Activated CD4-positive, alpha-beta T cell treated with anti-CD3 and anti-CD28 coated beads, Interleukin-2, amount 50 U/mL, for 48 hours (primary cell): ENCODE results near the gene CLDN24.

ENCODE experiments used
- DNase-seq, 2 experiments: peaks; one replicate each; pipeline ENCODE4 v3.0.0-alpha.2; 2020

Gene CLDN24

DNA sequence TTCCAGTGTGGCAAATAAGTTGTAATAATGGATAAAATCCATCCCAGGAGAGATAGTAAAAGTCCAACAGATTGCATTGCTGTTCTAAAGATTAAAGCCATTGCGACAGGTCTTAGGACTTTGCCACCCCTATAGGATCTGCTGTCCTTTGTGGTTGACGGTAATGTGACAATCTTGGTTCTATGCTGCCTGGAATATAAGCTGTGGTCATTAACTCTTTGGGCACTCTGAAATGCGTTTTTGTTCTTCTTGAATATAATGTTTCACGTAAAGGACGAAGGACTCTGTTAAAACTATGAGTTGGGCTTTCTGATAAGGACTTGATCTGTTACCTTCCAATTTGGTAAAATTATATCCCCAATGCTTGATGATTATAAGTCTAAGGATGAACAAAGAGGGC, at the start of gene CLDN24:
Gene CLDN24, minus strand, starts transcription at position 101 of the 400 bp plus-strand sequence. Its CDS starts 0 bp downstream, at position 101.
- no peak for DNase-seq

DNA sequence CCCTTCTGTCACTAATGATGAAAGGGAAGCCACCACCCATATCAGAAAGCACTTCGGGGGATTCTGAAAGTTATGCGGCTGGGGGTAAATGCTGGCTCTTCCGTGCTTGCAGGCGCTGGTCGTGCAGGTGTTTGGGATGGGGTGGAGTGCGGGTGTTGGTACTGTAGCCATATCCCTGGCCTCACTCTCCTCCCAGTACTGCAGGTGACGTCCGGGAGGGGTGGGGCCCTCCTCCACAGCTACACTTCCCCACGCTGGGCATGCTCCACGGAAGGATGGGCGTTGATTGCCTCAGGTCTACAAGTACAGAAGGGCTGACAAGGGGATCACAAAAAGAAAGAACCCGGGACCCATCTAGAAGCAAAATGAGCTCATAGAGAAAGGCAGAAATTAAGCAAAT, 48.6 kb upstream of the CLDN24 start:
- no peak for DNase-seq

DNA sequence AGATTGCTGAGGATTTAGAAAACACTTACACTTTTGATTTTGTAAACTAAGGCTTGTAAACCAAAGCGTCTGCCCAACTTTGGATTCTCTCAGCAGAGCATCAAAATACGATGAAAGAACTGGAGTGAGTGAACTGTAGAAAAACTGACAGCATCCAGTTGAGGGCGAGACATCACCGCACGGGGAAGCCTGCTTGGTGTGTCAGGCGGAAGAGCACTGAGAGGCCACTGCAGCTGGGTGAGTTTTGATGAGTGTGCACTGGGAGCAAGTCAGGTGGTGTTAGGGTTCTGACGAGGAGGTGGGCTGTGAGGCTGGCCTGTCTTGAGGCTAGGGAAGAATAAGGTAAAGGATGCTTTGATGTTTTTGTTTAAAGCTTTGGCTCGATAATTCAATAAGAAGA, 46.8 kb upstream of the CLDN24 start:
- DNase-seq: no peak

DNA sequence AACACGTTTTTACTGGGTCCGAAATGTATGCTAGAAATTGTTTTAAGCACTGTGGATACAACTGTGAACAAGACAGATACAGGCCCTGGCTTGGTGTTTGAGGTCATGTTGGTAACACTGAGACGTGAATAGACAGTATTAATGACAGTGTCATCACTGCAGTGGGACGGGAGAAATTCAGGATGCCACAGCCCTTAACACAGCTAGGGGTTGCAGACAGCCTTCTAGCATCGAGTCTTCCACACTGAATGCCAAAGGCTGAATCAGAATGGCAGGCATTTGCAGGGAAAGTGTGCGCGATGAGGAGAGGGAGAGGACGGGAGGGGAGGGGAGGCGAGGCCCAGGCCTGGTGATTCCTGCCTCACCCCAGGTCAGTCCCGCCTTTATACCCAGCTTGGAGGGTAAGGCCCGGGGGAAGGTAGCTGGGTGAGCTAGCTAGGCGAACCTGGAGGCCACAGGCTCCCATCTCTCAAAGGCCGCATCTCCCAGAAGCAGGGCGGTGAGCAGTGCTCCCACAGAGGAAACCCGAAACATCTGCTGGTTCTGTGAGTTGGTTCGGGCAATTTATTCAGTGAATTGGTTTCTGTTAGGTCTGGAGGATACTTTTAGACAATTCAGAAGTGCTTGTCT, 44.1 kb upstream of the CLDN24 start:
- DNase-seq: no peak

DNA sequence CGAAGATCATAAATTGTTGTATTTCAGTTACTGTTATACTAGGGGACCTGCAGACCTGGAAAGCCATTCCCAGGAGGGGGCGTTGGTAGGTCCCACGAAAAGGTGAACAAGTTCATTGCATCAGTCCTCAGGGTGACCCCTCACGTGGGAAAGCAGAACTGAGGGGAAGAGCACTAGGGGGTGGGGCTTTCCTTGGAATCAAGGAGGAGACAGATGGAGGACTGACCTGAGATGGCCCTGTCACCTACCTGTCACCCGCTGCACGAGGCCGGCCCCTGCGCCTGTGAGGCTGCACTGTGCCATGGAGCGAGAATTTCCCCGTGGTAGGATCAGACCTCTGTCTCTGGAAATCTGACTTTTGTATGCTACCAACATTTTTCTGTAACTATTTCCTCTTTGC, 41.8 kb upstream of the CLDN24 start:
- no peak for DNase-seq

DNA sequence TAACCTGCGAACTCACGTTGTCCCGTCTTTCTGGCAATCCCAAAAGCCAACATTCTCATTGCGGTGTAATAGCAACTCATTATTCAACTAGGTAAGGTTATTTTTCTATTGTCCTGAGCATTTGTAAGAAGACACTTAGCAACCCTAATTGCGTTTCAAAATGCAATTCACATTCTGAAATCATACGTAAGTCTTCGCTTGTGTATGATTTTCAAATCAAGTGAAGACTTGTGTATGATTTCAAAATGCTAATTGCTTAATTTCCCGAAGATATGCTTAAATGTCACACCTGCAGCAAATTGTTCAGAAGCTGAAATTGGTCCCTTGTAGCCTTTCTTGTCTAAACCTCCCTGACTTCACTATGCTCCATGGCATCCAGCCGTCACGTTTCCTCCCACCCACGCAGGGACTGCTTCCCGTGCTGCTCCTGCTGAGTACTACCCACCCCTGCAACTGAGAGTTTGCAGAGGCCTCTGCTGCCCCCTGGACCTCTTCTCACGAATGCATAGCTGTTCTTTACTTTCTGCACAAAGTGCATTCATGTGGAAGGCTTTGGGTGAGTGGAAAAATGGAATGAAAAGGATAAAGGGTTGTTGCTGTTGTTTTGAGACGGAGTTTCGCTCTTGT, 40.8 kb upstream of the CLDN24 start:
- DNase-seq: no peak

DNA sequence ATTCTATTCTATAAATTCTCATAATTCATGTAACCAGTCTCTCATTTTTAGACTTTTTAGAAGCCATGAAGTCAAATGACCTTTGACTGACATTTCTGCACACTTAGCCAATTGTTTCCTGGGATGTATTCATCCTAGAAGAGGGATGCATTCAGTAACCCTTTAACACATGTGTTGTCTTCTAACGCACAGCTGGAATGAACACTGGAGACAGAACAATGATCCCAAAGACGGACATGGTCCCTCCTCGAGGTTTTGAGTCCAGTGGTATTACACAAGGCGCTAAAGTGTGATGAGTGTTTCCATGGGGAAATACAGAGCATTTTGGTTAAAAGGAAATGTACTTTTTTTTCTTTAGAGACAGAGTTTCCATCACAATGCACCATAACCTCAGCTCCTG, 39.8 kb upstream of the CLDN24 start:
- no peak for DNase-seq

DNA sequence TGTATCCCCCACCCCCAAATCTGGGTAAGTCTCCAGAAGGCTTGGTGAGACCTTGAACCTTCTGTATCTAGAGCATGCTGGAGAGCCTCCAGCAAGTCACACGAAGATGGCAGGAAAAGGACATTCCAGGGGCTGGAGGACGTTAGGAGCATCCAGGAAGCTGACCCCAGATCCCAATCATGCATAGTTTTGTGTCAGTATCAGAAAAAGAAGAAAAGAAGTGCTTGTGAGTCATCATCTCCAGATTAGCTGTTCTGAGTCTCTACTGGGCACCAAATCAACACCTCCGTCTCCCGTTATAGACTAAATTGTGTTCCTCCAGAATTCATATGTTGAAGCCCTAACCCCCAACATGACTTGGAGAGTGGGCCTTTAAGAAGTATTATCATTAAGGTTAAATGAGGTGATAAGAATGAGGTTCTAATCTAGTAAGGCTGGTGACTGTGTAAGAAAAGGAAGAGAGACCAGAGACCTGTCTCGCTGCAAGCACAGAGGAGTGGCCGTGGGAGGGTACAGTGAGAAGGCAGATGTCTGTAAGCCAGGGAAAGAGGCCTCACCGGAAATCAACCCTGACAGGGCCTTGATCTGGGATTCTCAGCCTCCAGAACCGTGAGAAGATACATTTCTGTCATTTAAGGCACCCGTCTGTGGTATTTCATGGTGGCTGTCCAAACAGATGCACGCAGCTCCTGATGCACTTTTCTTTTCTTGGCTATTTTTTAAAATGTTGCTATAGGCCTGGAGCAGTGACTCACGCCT, 38.1 kb upstream of the CLDN24 start:
- no peak for DNase-seq

DNA sequence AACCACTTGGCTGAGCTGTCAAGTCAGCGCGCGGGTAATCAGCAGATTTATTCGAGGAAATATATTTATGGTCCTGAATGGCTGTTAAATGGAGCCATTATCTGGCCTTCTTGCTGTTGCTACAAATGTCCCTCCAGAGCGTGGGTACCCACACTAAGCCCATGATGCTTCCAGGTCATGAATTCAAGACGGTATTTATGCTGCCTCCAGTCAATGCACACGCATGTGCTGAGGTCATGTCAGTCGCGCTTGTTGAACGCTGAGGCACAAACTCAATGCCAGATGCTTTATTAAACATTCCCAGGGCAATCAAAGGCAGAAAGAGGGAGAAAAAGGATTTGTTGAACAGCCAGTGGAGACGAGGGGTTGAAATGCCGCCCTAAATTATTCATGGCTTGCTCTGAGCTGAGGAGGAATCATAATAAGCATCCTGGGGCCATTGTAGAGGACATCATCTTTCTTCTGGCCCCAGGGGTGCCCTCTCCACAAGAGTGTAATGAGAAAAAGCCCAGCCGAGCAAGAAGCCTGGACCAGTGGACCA, 36.1 kb upstream of the CLDN24 start:
- no peak for DNase-seq

DNA sequence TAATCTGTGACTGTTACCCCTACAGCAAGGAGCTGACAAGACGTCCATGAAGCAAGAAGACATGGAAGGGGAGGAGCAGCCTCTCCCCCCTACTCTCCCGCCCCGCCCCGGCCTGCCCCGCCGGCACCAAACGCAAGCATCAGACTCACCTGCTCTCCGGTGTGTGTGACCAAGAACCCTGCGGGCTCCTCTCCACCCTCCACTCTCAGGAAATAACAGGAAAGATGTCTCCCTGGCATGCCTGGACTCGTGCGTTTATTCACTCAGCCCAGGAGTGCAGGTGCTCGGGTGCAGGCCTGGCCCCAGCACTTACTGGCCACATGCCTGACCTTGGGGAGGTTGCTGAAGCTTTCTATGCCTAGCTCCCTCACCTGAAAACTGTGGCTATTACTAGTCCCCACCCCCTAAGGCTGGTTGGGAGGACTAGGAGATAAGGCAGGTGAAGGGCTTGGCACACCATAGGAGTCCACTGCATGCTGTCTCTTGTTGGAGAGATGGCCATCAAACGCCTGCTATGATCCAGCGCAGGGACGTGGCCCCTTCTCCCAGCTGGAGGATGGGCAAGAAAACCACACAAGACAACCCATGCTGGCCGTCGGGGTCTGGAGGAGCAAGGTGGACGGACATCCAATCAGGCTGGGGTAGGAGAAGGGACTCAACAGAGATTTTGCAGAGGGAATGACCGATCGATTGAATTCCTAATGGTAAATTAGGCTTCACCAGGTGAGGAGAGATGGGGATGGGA, 34.9 kb upstream of the CLDN24 start:
- DNase-seq: no peak

DNA sequence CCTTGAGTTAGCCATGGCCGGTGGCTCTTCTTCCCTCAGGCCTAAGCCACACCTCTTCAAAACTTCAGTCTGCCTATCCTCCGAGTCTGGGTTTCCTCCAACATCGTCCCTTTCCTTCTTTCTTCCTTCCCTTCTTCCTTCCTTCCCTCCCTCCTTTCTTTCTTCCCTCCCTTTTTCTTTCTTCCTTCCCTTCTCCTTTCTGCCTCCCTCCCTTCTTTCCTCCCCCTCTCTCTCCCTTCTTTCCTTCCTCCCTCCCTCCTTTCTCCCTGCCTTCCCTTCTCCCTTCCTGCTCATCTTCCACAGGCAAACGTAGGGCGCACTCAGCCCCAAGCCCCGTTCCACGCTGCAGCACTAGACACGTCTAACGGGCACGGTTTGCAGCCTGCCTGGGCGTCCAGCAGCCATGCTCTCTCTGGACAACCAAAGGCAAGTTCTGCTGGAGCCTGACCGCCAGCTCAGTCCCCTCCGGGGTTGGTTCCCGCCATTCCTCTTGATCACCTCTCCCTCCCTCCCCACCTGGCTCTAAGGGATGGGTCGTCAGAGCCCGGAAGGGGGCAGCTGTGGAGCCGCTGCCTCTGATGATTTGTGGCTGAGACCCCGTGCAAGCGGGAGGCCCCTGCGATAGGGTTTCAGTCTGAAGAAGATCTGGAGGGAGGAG, 34.1 kb upstream of the CLDN24 start:
- no peak for DNase-seq

DNA sequence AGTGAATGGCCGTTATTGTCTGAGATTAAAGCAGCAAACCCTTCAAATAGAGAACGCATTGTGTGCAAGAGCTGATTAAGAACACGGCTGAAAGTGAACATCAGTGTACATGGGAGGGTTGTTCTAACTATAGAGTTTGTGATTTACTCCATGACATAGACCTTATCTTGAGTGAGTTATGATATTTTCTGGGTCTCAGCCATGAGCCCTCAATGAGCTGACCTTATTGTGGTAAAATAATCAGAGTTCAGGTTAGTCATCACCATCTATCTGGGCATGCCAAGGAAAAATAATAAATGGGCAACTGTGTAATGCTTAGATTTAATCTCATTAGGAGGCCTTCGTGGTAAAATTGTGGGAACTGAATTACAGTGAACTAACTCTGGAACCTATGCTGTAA, 33.2 kb upstream of the CLDN24 start:
- DNase-seq: no peak

DNA sequence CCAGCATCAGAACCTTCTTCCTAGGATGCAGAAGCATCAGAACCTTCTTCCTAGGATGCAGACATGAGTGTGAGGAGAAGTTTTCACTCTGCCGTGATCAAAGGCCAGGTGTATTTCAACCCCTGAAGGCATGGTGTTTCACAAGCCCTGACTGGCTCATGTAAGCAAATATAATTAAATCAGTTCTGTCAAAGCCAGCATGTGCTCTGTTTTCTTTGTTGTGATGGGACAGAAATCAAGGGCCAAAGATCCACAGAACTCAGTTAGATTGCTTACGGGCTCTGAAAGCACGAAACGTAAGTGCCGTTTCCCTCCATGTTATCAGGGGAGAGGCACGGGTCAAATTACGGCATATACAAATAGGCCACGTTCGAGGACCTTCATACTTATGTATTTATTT, 32.0 kb upstream of the CLDN24 start:
- no peak for DNase-seq

DNA sequence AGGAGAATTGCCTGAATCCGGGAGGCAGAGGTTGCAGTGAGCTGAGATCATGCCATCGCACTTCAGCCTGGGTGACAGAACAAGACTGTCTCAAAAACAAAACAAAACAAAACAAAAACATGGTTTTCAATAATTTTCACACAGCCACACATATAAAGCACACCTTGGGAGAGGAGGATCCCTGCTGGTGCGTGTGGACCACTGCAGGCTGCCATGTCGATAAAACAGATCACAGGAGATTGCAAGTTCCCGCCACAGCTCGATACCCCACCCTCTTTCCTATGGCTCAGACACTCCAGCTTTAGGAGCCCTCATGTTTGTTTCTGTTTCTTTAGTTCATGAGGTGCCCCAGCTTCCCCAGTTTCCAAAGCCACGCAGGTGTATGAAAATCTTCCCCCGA, 31.3 kb upstream of the CLDN24 start:
- no peak for DNase-seq

DNA sequence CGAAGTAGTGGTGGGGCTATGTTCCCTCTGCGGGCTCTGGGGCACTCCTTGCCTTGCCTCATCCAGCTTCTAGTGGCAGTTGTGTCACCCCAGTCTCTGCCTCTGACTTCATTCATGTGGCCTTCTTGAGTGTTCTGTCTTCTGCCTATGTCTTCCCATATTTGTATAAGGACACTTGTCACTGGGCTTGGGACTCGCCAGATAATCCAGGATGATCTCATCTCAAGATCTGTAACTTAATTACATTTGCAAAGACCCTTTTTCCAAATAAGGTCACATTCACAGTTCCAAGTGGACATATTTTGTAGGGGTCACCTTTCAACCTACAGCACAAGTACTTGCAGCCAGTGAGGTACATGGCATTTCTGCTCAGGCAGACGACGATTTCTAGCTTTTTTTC, 30.3 kb upstream of the CLDN24 start:
- no peak for DNase-seq

DNA sequence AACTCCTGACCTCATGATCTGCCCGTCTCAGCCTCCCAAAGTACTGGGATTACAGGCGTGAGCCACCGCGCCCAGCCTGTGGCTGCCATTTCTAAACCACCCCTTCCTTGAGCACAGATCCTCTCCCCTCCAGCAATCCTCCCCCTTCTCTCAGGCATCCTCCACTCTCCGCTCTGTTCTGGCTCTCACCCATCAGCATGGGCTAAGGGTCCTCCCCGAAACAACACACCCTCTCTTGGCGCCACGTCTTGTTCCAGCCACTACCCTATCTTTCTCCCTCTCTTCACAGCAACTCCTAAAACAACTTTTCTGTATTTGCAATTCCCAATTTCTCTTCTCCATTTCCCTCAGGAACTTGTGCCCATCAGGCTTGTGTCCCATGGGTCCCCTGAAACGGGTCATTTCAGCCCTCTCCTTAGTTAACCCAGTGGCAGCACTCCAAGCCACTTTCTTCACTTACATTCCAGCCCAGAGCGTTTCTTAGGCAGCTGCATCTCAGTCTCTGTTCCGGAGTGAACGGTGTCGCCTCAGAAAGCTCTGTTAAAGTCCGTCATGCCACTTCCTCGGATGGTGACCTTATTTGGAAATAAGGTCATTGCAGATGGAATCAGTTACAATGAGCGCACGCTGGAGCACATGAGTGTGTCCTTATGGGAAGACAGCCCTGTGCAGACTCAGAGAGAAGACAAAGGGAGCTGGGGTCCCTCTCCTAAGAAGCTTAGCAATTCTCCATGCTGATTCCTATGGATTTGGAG, 28.3 kb upstream of the CLDN24 start:
- DNase-seq: no peak

DNA sequence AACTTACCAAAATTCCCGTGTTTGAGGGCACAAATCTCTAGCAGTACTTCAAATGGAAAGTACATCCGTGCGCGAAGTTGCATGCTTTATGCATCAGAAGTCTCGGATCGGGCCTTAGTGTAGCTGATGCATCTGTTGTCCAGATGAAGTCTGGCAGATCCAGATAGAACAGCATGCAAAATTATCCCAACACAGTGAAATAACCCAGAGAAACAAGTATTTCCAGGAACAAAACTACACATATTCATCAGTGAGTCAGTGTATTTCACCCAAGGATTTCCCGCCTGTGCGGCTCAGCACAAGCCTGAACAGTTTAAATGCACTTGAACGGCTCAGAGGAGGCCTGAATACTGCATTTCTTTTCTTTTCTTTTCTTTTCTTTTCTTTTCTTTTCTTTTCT, 27.4 kb upstream of the CLDN24 start:
- peak in 1 of 2 experiments; percentile 9 for DNase-seq

DNA sequence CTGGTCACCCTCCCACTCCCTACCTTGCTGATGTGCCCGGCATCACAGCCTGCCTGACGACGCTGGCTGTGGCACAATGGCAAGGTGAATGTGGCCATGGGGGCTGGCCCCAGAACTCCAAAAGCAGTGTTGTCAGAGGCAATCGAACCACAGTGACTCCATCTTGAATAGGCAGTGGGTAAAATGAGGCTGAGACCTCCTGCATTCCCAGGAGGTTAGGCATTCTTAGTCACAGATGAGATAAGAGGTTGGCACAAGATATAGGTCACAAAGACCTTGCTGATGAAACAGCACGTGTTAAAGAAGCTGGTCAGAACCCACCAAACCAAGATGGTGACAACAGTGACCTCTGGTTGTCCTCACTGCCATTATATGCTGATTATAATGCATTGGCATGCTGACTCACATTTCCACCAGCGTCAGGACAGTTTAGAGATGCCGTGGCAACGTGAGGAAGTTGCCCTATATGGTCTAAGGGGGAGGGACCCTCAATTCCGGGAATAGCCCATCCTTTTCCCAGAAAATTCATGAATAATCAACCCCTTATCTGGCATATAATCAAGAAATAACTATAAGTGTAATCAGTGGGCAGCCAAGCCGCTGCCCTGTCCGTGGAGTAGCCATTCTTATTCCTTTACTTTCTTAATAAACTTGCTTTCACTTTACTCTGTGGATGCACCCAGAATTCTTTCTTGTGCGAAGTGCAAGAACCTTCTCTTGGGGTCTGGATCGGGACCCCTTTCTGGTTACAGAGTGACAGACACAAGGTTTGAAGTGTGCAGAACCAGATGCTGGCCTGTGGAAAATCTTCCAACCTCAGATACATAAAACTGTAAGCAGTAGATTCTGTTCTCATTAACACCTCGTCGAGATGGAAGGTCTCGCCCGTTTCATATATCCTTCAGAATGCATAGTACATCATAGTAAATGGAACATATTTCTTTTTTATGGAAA, 26.8 kb upstream of the CLDN24 start:
- DNase-seq: peak; percentile 44 to 59

DNA sequence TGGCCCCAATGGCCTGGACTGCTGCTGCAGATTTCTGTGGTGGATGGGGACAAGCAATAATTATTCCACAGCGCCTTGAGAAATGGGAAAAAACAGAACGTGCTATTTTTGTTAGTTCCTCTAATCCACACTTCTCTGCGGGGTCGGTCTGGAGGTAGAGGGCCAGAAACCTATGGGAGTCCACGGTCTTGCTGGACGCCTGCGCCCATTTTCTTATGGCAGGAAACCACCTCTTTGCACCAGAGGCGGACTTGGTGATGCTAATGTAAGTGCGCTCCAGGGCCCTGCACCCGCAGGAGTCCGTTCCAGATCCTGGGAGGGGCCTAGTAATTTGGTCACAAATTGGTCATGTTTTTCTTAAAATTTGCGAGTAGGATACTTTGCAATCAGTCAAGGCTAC, 25.9 kb upstream of the CLDN24 start:
- DNase-seq: no peak

DNA sequence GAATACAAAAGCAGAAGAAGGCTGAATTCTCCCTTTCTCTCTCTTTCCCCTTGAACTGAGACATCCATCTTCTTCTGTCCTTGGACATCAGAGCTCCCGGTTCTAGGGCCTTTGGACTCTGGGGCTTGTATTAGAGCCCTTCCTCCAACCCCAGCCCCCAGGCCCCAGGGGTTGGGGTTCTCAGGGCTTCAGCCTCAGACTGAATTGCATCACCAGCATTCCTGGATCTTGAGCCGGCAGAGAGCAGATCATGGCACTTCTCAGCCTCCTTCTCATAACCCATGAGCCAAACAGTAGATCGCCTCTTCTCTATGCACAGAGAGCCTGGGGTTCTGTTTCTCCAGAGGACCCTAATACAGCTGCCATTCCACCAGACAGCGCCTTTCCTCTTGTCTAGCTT, 25.3 kb upstream of the CLDN24 start:
- no peak for DNase-seq

DNA sequence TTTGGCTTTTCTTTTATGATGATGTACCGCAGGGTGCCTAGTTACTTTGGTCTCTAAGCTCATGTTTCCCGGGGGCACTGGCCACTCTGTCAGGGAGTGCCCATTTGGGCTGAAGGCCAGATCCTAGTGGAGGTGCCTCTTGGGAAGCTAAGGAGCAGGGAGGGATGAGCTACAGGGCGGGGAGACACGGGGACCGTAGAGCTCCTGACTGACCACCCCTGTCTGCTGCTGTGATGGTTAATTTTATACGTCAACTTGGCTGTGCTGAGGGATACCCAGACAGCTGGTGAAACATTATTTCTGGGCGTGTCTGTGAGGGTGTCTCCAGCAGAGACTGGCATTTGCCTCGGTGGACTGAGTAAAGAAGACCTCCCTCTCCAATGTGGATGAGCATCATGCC, 24.9 kb upstream of the CLDN24 start:
- DNase-seq: no peak
